SJCRH30 (cell line): ENCODE data around the gene CHPF2. TPM values are rescaled to one million over a fixed set of nuclear protein-coding genes. Genes with fewer than 3 reads are reported as not detected.

Experiments used
- DNase-seq, 2 experiments: peaks; one replicate each; pipeline ENCODE4 v3.0.0-alpha.2; 2015 to 2020
- H3K27ac ChIP-seq: fragments of 250-450 bp; sonication (Bioruptor Pico); 2 replicates; pipeline ENCODE4 v1.5.1; 2020; ENCODE audit warnings: mild to moderate bottlenecking, moderate library complexity
- H3K27me3 ChIP-seq: fragments of 250-450 bp; sonication (Bioruptor Pico); 2 replicates; pipeline ENCODE4 v1.5.1; 2020; ENCODE audit warnings: mild to moderate bottlenecking, moderate library complexity
- H3K36me3 ChIP-seq: fragments of 250-450 bp; sonication (Bioruptor Pico); 2 replicates; pipeline ENCODE4 v1.5.1; 2020; ENCODE audit warnings: mild to moderate bottlenecking, moderate library complexity
- H3K4me1 ChIP-seq: fragments of 250-450 bp; sonication (Bioruptor Pico); 2 replicates; pipeline ENCODE4 v1.5.1; 2020; ENCODE audit warnings: mild to moderate bottlenecking, moderate library complexity
- H3K4me3 ChIP-seq: fragments of 250-450 bp; sonication (Bioruptor Pico); 2 replicates; pipeline ENCODE4 v1.5.1; 2020; ENCODE audit warnings: mild to moderate bottlenecking, moderate library complexity
- H3K9me3 ChIP-seq: fragments of 250-450 bp; sonication (Bioruptor Pico); replicated peaks from 2 replicates; pipeline ENCODE4 v1.5.1; 2020; ENCODE audit warnings: mild to moderate bottlenecking, moderate library complexity
- total RNA-seq: library from RNA; depleted of rRNA; stranded (reverse); fragments of >200 nt; shearing (Covaris generic); gene quantifications from 2 replicates; pipeline ENCODE4 v1.2.3, GENCODE V29; 2014; rRNA removed

Gene CHPF2, protein sequence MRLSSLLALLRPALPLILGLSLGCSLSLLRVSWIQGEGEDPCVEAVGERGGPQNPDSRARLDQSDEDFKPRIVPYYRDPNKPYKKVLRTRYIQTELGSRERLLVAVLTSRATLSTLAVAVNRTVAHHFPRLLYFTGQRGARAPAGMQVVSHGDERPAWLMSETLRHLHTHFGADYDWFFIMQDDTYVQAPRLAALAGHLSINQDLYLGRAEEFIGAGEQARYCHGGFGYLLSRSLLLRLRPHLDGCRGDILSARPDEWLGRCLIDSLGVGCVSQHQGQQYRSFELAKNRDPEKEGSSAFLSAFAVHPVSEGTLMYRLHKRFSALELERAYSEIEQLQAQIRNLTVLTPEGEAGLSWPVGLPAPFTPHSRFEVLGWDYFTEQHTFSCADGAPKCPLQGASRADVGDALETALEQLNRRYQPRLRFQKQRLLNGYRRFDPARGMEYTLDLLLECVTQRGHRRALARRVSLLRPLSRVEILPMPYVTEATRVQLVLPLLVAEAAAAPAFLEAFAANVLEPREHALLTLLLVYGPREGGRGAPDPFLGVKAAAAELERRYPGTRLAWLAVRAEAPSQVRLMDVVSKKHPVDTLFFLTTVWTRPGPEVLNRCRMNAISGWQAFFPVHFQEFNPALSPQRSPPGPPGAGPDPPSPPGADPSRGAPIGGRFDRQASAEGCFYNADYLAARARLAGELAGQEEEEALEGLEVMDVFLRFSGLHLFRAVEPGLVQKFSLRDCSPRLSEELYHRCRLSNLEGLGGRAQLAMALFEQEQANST
- 27.7 and 28.2 TPM in 2 replicates for total RNA-seq

- Histone ChIP-seq H3K27ac (peak within 1 kb of the TSS; percentile 58), H3K4me3 (peak within 1 kb of the TSS; percentile 81), H3K9me3 (no peaks in the 10 kb centered on the region), H3K4me1 (peaks cover 2% of the 10 kb centered on the region; the same call in 1 of the 2 replicates), H3K36me3 (peaks cover 20% of the 10 kb centered on the region), H3K27me3 (no peaks in the 10 kb centered on the region)
- DNase-seq: peak; percentile 90 to 91
These were observed at the start of gene CHPF2 for GRCh38 chr7:151232091-151232916. TSS of gene CHPF2 (plus strand) at chr7:151232483. CDS start at chr7:151234012, 1,529 bp downstream.

- DNase-seq: no peak
- H3K27ac ChIP-seq: no peak overlapping the region
- peaks cover 12% of the 10 kb centered on the region; the same call in 1 of the 2 replicates for H3K27me3 ChIP-seq
- no peaks in the 10 kb centered on the region for H3K9me3 ChIP-seq
- no peaks in the 10 kb centered on the region for H3K36me3 ChIP-seq
- no peak overlapping the region for H3K4me3 ChIP-seq
- peaks cover 6% of the 10 kb centered on the region for H3K4me1 ChIP-seq
These were observed 46.3 kb upstream of the CHPF2 start for GRCh38 chr7:151185762-151186639.

GRCh38 chr7:151186640-151187408, 45.5 kb upstream of the CHPF2 start, which contains the start of gene ASB10:
TSS of gene ASB10 (minus strand) at chr7:151187250. CDS start at chr7:151187130, 120 bp downstream.
- Histone ChIP-seq H3K27ac (no peak within 1 kb of the TSS), H3K4me3 (no peak within 1 kb of the TSS), H3K27me3 (peaks cover 12% of the 10 kb centered on the region; the same call in 1 of the 2 replicates), H3K36me3 (no peaks in the 10 kb centered on the region), H3K4me1 (peaks cover 6% of the 10 kb centered on the region), H3K9me3 (no peaks in the 10 kb centered on the region)
- no peak for DNase-seq

DNA sequence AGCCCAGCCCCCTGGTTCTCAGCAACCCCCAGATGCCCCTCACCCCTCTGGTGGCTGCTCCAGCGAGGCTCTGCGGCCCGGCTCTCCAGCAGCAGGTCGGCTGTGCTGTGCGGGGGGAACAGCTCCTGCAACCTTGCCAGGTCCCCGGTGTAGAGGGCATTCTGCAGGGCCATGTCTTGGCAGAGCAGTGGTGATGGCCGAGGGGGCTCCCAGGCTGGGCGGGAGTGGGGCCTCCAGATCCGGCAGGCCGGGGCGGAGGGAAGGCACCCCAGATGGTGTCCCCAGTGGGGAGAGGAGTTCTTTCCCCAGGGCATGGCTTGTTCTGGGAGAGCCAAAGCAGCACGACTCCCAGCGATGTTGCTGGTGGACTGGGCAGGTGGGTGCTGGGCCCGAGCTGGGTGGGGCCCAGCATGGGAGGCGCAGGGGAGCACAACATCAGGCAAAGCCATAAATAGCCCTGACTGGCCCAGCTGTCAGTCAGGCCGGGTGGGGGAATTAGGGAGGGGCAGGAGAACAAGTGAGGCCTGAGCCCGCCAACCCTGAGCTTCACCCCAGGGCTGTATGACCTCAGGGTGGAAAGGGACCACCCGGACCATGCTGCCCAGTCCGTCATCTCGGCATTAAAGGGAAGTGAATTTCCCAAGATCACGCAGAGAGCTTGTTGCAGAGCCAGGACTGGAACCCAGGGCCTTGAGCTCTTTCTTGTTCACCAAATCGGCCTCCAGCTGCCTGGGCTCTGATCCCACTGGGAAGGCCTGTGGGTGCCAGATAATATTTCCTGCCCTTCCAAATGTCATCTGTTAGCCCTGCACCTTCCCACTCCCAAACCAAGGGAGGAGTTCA, 44.7 kb upstream of the CHPF2 start:
- Histone ChIP-seq H3K27me3 (peaks cover 15% of the 10 kb centered on the region; the same call in 1 of the 2 replicates), H3K4me1 (peaks cover 6% of the 10 kb centered on the region), H3K9me3 (no peaks in the 10 kb centered on the region), H3K27ac (no peak overlapping the region), H3K4me3 (no peak overlapping the region), H3K36me3 (no peaks in the 10 kb centered on the region)
- DNase-seq: peak in 1 of 2 experiments; percentile 29

GRCh38 chr7:151188252-151188542, 44.1 kb upstream of the CHPF2 start:
- Histone ChIP-seq H3K4me1 (peaks cover 6% of the 10 kb centered on the region), H3K27ac (no peak overlapping the region), H3K27me3 (peaks cover 20% of the 10 kb centered on the region; the same call in 1 of the 2 replicates), H3K4me3 (no peak overlapping the region), H3K9me3 (no peaks in the 10 kb centered on the region), H3K36me3 (no peaks in the 10 kb centered on the region)
- DNase-seq: no peak

DNA sequence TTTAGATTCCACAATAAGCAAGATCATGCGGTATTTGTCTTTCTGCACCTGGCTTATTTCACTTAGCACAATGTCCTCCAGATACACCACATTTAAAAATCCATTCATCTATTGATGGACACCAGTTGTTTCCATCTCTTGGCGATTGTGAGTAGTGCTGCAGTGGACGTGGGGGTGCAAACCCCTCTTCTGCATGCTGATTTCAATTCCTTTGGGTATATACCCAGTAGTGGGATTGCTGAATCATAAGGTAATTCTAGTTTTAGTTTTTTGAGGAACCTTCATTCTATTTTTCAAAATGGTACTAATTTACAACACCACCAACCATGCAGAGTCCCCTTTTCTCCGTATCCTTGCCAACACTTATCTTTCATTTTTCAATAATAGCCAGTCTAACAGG, 43.2 kb upstream of the CHPF2 start:
- no peak for DNase-seq
- Histone ChIP-seq H3K9me3 (no peaks in the 10 kb centered on the region), H3K36me3 (no peaks in the 10 kb centered on the region), H3K4me3 (no peak overlapping the region), H3K27me3 (peaks cover 21% of the 10 kb centered on the region; the same call in 1 of the 2 replicates), H3K4me1 (peaks cover 6% of the 10 kb centered on the region), H3K27ac (no peak overlapping the region)

DNA sequence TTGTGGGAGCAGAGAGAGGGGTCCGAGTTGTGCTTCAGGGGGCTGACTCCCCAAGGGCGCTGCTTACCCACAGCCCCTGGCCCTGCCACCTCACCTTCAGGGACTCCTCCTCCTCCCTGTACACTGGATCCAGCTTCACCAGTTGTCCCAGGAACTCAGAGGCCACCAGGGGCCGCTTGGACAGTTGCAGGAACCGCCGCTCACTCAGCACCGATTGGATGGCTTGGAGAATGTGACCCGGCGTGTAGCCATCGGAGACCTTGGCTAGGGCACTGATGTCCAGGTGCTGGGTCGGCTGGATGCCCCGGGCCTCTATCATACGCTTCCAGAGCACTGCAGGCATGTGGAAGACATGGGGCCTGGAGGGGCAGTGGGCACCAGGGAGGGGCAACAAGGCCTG, 40.7 kb upstream of the CHPF2 start:
- no peaks in the 10 kb centered on the region for H3K36me3 ChIP-seq
- peaks cover 29% of the 10 kb centered on the region; the same call in 1 of the 2 replicates for H3K27me3 ChIP-seq

GRCh38 chr7:151192002-151192539, 40.2 kb upstream of the CHPF2 start:
- Histone ChIP-seq H3K27me3 (peaks cover 35% of the 10 kb centered on the region; the same call in 1 of the 2 replicates), H3K27ac (no peak overlapping the region), H3K9me3 (no peaks in the 10 kb centered on the region), H3K36me3 (no peaks in the 10 kb centered on the region), H3K4me1 (peaks cover 6% of the 10 kb centered on the region), H3K4me3 (no peak overlapping the region)
- no peak for DNase-seq

More for the DNA sequence above, 40.7 kb upstream of the CHPF2 start:
- no peak for DNase-seq
- H3K4me3 ChIP-seq: no peak overlapping the region
- no peaks in the 10 kb centered on the region for H3K9me3 ChIP-seq
- H3K27ac ChIP-seq: no peak overlapping the region
- H3K4me1 ChIP-seq: peaks cover 6% of the 10 kb centered on the region

GRCh38 chr7:151193203-151193978, 38.9 kb upstream of the CHPF2 start:
- no peak for DNase-seq
- Histone ChIP-seq H3K4me1 (peaks cover under 1% of the 10 kb centered on the region), H3K9me3 (no peaks in the 10 kb centered on the region), H3K4me3 (no peak overlapping the region), H3K27me3 (peaks cover 38% of the 10 kb centered on the region; the same call in 1 of the 2 replicates), H3K36me3 (no peaks in the 10 kb centered on the region), H3K27ac (no peak overlapping the region)

DNA sequence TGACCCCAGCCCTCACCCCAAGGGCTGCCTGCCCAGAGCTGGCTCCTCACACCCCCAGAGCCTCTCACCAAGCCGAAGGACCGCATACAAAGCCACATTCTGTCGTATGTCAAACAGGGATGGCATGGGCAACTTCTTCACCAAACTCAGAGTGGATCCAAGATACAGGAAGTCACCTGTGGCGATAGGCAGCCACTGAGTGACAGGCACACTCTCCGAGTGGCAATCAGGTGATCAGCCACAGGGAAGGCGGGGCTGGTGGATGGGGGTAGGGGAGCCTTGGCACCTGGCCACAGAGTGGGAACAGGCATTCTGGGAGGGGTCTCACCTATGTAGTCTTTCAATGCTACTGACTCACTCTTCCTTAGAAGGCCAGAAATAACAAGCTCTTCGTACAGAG, 38.1 kb upstream of the CHPF2 start:
- Histone ChIP-seq H3K9me3 (no peaks in the 10 kb centered on the region), H3K36me3 (no peaks in the 10 kb centered on the region), H3K27me3 (peaks cover 43% of the 10 kb centered on the region; the same call in 1 of the 2 replicates), H3K27ac (no peak overlapping the region), H3K4me3 (no peak overlapping the region), H3K4me1 (no peaks in the 10 kb centered on the region; the same call in 1 of the 2 replicates)
- no peak for DNase-seq

DNA sequence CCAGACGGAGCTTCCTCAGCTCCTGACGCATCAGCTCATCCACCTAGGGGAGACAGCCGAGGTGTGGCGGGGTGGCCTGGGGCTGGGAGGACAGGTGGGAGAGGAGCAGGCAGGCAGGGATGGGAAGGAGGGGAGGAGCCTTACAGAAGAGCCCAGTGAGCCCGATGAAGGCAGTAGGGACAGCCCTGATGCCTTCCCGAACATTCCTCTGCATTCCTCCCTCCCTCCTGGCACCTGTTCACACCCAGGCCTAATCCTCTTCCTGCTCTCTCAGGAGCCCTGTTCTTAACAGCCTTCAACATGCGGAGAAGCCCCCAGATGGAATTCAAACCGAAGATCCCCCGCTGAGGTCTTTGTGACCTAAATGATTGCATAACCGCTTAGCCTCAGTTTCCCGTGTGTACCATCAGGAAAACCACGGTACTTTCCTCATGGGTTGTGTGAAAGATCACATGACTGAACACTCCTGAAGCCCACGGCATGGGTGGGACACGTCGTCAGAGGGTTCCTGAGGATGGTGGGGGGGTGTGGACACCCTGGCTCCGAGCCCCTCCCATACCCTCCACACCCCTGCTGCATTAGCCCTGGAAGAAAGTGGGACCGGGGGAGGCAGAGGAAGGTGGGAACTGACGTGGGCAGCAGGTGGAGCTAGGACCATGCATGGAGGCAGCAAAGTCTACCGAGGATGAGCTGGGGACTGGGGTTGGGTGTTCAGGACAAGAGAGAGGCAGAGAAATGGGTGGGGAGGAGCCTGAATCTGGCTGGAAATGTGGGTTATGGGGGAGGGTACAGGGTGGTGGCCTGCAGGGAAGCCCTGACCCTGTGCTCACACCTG, 36.5 kb upstream of the CHPF2 start:
- DNase-seq: no peak
- H3K36me3 ChIP-seq: no peaks in the 10 kb centered on the region
- no peaks in the 10 kb centered on the region for H3K9me3 ChIP-seq
- no peaks in the 10 kb centered on the region for H3K4me1 ChIP-seq
- no peak overlapping the region for H3K4me3 ChIP-seq
- H3K27me3 ChIP-seq: peaks cover 50% of the 10 kb centered on the region
- H3K27ac ChIP-seq: no peak overlapping the region
